Hepatocyte (in vitro differentiated cells): Measurements from ENCODE around the gene ZNF423.

ENCODE experiments used
- CTCF ChIP-seq: fragments of 200-600 bp; sonication (generic); IDR thresholded peaks from 2 replicates; pipeline ENCODE4 v1.5.1; 2016; ENCODE audit warnings: antibody characterized with exemption, mild to moderate bottlenecking; ENCODE audit not compliant: poor library complexity
- EZH2phosphoT487 ChIP-seq: fragments of 200-600 bp; sonication (generic); IDR thresholded peaks from one replicate; pipeline ENCODE4 v1.6.1; 2018; ENCODE audit warnings: antibody characterized with exemption, mild to moderate bottlenecking, low read depth, moderate library complexity; ENCODE audit not compliant: unreplicated experiment, severe bottlenecking

GRCh38 chr16:49632086-49632794 lies 223.7 kb downstream of the ZNF423 start:
- TF ChIP-seq CTCF, result no peak
- no peak for TF ChIP-seq EZH2phosphoT487
